ENCODE measurements around the gene NOX5. TPM values are rescaled to one million over a fixed set of nuclear protein-coding genes. Genes with fewer than 3 reads are reported as not detected.

NOX5 gene
- total and polyA plus RNA-seq, 2 of the 13 experiments (the other 11 are each of a cell fraction or from before 2014, with no cell fraction given): not detected

DNA sequence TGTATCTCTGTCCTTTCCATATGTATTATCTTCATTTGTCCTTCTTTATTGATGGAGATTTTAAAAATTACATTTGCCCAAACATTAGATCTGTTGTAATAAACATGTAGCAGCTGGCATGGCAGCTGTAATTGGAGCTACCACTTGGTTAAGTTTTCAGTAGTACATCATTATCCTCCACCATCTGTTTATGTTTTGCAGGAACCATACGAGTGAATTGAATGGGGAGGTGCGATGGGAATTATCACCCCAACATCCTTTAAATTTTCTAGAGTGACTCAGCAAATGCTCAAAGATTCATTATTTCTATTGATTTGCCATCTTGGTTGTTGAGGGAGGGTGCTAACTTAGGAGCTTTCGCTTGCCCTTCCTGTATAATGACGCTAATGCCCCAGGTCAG, 32.6 kb upstream of the NOX5 start (continued):
- TF ChIP-seq ZSCAN30 (CRISPR knock-in tag; IDR thresholded peaks at IDR 0.05) (no peak), ZNF703 (CRISPR knock-in tag; IDR thresholded peaks at IDR 0.05; ENCODE audit: borderline replicate concordance) (no peak), ZNF441 (CRISPR knock-in tag; IDR thresholded peaks at IDR 0.05; ENCODE audit: borderline replicate concordance) (no peak), ZNF12 (CRISPR knock-in tag; IDR thresholded peaks at IDR 0.05) (no peak)

DNA sequence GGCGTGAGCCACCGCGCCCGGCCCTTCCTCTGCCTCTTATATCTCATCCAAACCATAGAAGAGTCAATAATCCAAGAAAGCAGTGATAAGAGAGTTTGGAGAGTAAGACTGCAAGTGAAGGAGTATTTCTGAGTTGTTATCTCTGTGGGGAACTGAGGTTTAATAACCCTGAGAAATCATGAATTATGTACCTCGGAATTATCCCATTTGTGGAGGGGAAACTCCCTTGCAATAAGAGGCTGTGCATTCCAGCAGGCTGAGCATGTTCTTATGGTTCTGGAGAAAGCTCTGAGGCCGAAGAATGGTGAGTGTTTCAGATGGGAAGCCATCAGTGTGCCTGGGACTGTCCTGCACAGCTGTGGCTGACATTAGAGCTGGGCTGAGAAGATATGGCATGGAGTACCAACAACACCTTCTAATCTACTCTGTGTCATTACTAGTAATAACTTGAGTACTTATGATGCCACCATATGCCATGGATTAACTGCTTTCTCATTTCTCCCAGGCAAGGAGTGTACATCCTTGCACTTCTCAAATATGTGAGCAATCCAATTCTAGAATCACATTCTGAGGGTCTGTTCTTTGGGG, 31.4 kb upstream of the NOX5 start:
- CTCF ChIA-PET (ENCODE audit: low intra/inter-chr PET ratio, low total read pairs): no interaction called here
- no peak for TF ChIP-seq RFXAP (CRISPR knock-in tag; IDR thresholded peaks at IDR 0.05; ENCODE audit: borderline replicate concordance)
- TF ChIP-seq, protein P1, sequence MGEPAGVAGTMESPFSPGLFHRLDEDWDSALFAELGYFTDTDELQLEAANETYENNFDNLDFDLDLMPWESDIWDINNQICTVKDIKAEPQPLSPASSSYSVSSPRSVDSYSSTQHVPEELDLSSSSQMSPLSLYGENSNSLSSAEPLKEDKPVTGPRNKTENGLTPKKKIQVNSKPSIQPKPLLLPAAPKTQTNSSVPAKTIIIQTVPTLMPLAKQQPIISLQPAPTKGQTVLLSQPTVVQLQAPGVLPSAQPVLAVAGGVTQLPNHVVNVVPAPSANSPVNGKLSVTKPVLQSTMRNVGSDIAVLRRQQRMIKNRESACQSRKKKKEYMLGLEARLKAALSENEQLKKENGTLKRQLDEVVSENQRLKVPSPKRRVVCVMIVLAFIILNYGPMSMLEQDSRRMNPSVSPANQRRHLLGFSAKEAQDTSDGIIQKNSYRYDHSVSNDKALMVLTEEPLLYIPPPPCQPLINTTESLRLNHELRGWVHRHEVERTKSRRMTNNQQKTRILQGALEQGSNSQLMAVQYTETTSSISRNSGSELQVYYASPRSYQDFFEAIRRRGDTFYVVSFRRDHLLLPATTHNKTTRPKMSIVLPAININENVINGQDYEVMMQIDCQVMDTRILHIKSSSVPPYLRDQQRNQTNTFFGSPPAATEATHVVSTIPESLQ (CRISPR knock-in tag; conservative IDR thresholded peaks at IDR 0.05): no peak
- TF ChIP-seq POLR2AphosphoS5 (IDR thresholded peaks at IDR 0.05; ENCODE audit: low read depth, low read length): no peak
- TF ChIP-seq, protein P2, sequence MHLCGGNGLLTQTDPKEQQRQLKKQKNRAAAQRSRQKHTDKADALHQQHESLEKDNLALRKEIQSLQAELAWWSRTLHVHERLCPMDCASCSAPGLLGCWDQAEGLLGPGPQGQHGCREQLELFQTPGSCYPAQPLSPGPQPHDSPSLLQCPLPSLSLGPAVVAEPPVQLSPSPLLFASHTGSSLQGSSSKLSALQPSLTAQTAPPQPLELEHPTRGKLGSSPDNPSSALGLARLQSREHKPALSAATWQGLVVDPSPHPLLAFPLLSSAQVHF (CRISPR knock-in tag; IDR thresholded peaks at IDR 0.05): no peak
- no peak for TF ChIP-seq NR2C2 (CRISPR knock-in tag; IDR thresholded peaks at IDR 0.05; ENCODE audit: borderline replicate concordance)
- TF ChIP-seq TRIM24 (CRISPR knock-in tag; IDR thresholded peaks at IDR 0.05): no peak
- TF ChIP-seq ARNTL (CRISPR knock-in tag; IDR thresholded peaks at IDR 0.05): no peak
- in situ Hi-C loops (cut with HindIII; ENCODE audit: extremely low pct_ligation_motif_present, low pct_unique_long_range_greater_than_20kb) (no loop called here), intact Hi-C loops (cut with micrococcal nuclease; ENCODE audit: unreplicated experiment) (no loop called here)
- no peak overlapping the region for H2AFZ ChIP-seq (ENCODE audit: low read length)
- DNase-seq (ENCODE audit: low spot score): no peak
- 55% methylated on average over 6 of the region's 6 CpGs for WGBS (ENCODE audit: low lambda C conversion rate)
- H3K4me1 ChIP-seq (ENCODE audit: insufficient read depth, low read length): no peaks in the 10 kb centered on the region
- POLR2A ChIA-PET: no interaction called here
- no peak overlapping the region for H3K4me3 ChIP-seq (replicated peaks in 1 of 3; ENCODE audit: insufficient read depth in 1 of 3, low read depth in 2 of 3, low read length in 3 of 3)
- H3K79me2 ChIP-seq (ENCODE audit: insufficient read depth, low read length): no peaks in the 10 kb centered on the region
- no peak overlapping the region for H3K27ac ChIP-seq (ENCODE audit: extremely low read length, insufficient read depth, low read length)
- ATAC-seq: no peak
- H3K9ac ChIP-seq (ENCODE audit: insufficient read depth, low read depth, low read length): no peak overlapping the region
- H3K36me3 ChIP-seq (replicated peaks in 1 of 2; ENCODE audit: control insufficient read depth in 1 of 2, insufficient read depth in 2 of 2, low read length in 2 of 2): no peaks in the 10 kb centered on the region
- H4K20me1 ChIP-seq (ENCODE audit: insufficient read depth, low read length): no peaks in the 10 kb centered on the region
- FAIRE-seq: no peak
- no TSS peak for BruUV-seq (replicated peaks)
- no peaks in the 10 kb centered on the region for H3K9me3 ChIP-seq (ENCODE audit: low read length)
- peaks cover 0 to 6% of the 10 kb centered on the region in 2 experiments; a peak in 1 of 5 replicates for H3K27me3 ChIP-seq (ENCODE audit: control insufficient read depth in 1 of 2, insufficient read depth in 2 of 2, low read length in 2 of 2)
- no peak overlapping the region for H3K4me2 ChIP-seq (ENCODE audit: low read depth, low read length)
